CD4-positive, alpha-beta T cell treated with Interleukin-17A for 1 hour (primary cell): ENCODE data around the gene ARHGEF37.

ENCODE experiments used
- DNase-seq: peaks from one replicate; pipeline ENCODE4 v3.0.0-alpha.2; 2020

ARHGEF37 gene

GRCh38 chr5:149681252-149681651, 100.0 kb downstream of the ARHGEF37 start:
- DNase-seq = no peak

- DNase-seq = no peak
These were observed 100.6 kb downstream of the ARHGEF37 start for GRCh38 chr5:149681922-149682321.

GRCh38 chr5:149682532-149683075, 101.3 kb downstream of the ARHGEF37 start:
- no peak for DNase-seq

- no peak for DNase-seq
These were observed 102.7 kb downstream of the ARHGEF37 start for GRCh38 chr5:149683964-149684363.

- DNase-seq = no peak
These were observed 103.1 kb downstream of the ARHGEF37 start for GRCh38 chr5:149684371-149684770.
